Esophagus (tissue), 2 donors: Measurements from ENCODE around the gene GUCY1A2. TPM values are rescaled to one million over a fixed set of nuclear protein-coding genes. Genes with fewer than 3 reads are reported as not detected.
"Not testable (repeated sequence)": the region's sequence is repeated elsewhere in the genome, so short reads cannot be mapped to it uniquely, and the experiment has no call there.

Experiments used
- H3K27ac ChIP-seq, 2 donors: one replicate each; pipeline ENCODE4 v1.5.1; 2013; ENCODE audit warnings: low read depth in 2 of 2, mild to moderate bottlenecking in 2 of 2, inconsistent platforms in 1 of 2, low read length in 1 of 2, moderate library complexity in 1 of 2
- H3K27me3 ChIP-seq, 2 donors: one replicate each; pipeline ENCODE4 v1.6.1; 2013; ENCODE audit warnings: low read length in 2 of 2, control low read depth in 1 of 2, mild to moderate bottlenecking in 1 of 2; ENCODE audit not compliant: insufficient read depth in 2 of 2, control insufficient read depth in 1 of 2
- H3K36me3 ChIP-seq, 2 donors: one replicate each; pipeline ENCODE4 v1.6.1; 2013; ENCODE audit warnings: low read length in 1 of 2; ENCODE audit not compliant: control insufficient read depth in 2 of 2, insufficient read depth in 2 of 2
- H3K4me1 ChIP-seq, 2 donors: one replicate each; pipeline ENCODE4 v1.6.1; 2013; ENCODE audit warnings: low read length in 1 of 2; ENCODE audit not compliant: control insufficient read depth in 2 of 2, insufficient read depth in 2 of 2
- H3K4me3 ChIP-seq, 2 donors: one replicate each; pipeline ENCODE4 v1.5.1; 2013; ENCODE audit warnings: low read length in 2 of 2, mild to moderate bottlenecking in 2 of 2, low read depth in 1 of 2, moderate library complexity in 1 of 2
- H3K9me3 ChIP-seq, 2 donors: one replicate each; pipeline ENCODE4 v1.6.1; 2013; ENCODE audit warnings: mild to moderate bottlenecking in 2 of 2, low read depth in 1 of 2, low read length in 1 of 2, moderate library complexity in 1 of 2; ENCODE audit not compliant: control insufficient read depth in 2 of 2, insufficient read depth in 1 of 2
- WGBS, 2 donors: extraction: QIAGEN DNeasy Blood & Tissue Kit; methylation state at CpG; one replicate each; pipeline ENCODE4 v1.1.7; 2013; 5-methylcytosine and 5-hydroxymethylcytosine counted together
- polyA plus RNA-seq, 2 donors: library from polyadenylated mRNA; stranded (reverse); fragments of 200-250 nt; gene quantifications; one replicate each; pipeline ENCODE4 v1.2.3, GENCODE V29; 2013
- donor health status: healthy with polysubstance abuse.
- donor health status: Bipolar disorder and iron deficiency.

GUCY1A2 gene
- polyA plus RNA-seq, 2 donors = 0.04 to 0.07 TPM

DNA sequence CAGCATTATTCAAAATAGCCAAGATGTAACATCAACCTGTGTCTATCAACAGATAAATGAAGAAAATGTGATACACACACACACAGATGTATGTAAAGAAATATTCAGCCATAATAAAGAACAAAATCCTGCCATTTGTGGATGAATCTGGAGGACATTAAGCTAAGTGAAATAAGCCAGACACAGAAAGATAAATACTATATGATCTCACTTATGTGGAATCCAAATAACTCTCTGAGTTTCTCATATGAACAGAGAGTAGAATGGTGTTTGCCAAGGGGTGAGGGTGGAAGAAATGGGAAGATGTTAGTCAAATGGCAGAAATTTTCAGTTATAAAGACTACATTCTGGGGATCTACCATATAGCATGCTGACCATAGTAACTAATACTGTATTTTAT is 224.2 kb downstream of the GUCY1A2 start:
- Histone ChIP-seq H3K4me1 (no peaks in the 10 kb centered on the region), H3K27ac (no peak overlapping the region), H3K36me3 (no peaks in the 10 kb centered on the region), H3K27me3 (no peaks in the 10 kb centered on the region), H3K9me3 (peaks cover 0 to 2% of the 10 kb centered on the region in 2 donors), H3K4me3 (no peak overlapping the region)

DNA sequence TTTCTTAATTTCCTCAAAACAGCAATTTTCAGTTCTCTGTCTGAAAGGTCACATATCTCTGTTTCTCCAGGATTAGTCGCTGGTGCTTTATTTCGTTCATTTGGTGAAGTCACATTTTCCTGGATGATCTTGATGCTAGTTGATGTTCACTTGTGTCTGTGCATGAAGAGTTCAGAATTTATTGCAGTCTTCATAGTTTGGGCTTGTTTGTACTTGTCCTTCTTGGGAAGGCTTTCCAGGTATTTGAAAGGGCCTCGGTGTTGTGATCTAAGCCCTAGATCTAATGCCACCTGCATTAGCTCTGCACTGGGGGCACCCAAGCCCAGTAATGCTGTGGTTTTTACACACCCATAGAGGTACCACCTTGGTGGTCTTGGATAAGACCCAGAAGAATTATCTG is 228.9 kb downstream of the GUCY1A2 start:
- H3K27ac ChIP-seq = no peak overlapping the region
- H3K9me3 ChIP-seq = peaks cover 0 to 2% of the 10 kb centered on the region in 2 donors
- 62 to 72% methylated on average over 3 of the region's 3 CpGs for WGBS, 2 donors
- H3K4me3 ChIP-seq = no peak overlapping the region
- no peaks in the 10 kb centered on the region for H3K36me3 ChIP-seq
- no peaks in the 10 kb centered on the region for H3K4me1 ChIP-seq
- no peaks in the 10 kb centered on the region for H3K27me3 ChIP-seq

DNA sequence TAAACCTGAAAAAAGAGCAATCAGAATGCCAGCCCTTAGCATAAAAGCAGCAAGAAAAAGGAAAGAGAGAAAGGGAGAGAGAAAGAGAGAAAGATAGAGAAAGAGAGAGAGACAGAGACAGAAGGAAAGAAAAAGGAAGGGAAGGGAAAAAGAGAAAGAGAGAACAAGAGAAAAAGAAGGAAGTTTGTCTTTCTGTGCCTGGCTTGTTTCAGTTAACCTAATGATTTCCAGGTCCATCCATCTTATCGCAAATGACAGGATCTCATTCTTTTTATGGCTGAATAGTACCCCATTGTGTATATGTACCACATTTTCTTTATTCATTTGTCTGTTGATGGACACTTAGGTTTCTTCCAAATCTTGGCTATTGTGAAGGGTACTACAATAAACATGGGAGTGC is 230.8 kb downstream of the GUCY1A2 start:
- Histone ChIP-seq H3K27ac (no peak overlapping the region), H3K27me3 (no peaks in the 10 kb centered on the region), H3K9me3 (peaks cover 0 to 2% of the 10 kb centered on the region in 2 donors), H3K4me1 (no peaks in the 10 kb centered on the region), H3K36me3 (no peaks in the 10 kb centered on the region), H3K4me3 (no peak overlapping the region)
- 92 to 100% methylated on average over 1 of the region's 1 CpG for WGBS, 2 donors

DNA sequence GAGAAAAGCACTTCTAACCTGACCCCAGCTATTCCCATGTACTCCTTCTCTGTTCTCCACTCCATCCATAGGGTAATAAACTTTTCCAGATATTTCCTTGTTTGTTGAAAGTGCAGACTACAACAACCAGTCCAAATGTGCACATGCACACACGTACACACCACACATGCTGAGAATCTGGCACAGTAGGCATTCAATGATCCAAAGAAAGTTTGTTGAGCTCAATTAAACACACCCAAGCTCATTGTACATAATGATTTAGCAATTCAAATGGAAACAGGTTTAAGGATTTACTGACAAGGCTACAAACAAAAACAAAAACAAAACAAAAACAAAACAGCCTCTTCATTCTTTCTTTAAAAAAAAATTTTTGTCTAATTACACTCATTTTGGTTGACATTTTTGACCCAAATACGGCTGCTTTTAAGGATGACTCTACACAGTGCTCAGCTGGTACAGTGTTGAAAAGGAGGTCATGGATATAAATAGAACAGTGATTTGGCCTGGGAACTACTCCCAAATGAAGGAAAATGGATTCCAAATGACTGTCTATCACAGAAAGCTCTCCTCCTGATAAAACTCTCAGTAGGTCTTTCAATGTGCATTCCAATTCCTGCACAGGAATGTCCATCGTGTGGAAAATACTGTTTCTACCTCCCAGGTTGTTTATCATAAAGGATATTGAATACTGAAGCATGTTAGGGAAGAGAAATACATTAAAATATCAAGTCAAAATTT is 232.2 kb downstream of the GUCY1A2 start:
- Histone ChIP-seq H3K27ac (no peak overlapping the region), H3K27me3 (no peaks in the 10 kb centered on the region), H3K4me1 (no peaks in the 10 kb centered on the region), H3K36me3 (no peaks in the 10 kb centered on the region), H3K9me3 (peaks cover 0 to 2% of the 10 kb centered on the region in 2 donors), H3K4me3 (no peak overlapping the region)
- whole genome bisulfite sequencing, 2 donors = 60 to 61% methylated on average over 3 of the region's 3 CpGs

DNA sequence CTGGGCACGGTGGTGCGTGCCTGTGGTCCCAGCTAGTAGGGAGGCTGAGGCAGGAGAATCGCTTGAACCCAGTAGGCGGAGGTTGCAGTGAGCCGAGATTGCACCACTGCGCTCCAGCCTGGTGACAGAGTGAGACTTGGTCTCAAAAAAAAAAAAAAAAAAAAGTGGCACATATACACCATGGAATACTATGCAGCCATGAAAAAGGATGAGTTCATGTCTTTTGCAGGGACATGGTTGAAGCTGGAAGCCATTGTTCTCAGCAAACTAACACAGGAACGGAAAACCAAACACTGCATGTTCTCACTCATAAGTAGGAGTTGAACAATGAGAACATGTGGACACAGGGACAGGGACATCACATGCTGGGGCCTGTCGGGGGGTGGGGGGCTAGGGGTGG is 241.0 kb downstream of the GUCY1A2 start:
- not testable (repeated sequence) for H3K27me3 ChIP-seq, H3K36me3 ChIP-seq, H3K4me1 ChIP-seq, H3K27ac ChIP-seq, H3K9me3 ChIP-seq, H3K4me3 ChIP-seq
- WGBS, 2 donors = 94 to 98% methylated on average over 8 of the region's 8 CpGs

DNA sequence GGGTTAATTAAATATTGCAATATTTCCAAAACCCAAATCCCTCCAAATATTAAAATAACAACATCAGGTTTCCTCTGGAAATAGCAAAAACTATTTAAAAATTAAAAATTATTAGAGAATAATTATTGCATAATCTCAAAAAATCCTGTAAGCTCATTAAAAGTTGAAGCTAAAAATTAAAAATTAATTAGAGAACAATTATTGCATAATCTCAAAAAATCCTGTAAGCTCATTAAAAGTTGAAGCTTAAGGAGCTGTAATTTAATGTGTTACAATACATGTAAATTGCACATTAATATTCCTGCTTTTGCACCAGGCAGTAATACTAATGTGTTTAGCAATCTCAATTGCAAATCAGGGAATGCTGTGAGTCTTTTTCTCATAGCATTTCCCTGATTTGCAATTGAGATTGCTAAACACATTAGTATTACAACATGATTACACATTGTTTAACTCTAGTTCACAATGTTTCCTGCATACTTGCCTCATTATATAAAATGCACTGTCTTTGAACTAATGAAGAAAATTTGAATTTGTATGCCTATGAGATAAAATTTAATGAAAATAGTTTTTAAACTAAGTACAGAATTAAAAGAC is 247.7 kb downstream of the GUCY1A2 start:
- Histone ChIP-seq H3K27me3 (no peaks in the 10 kb centered on the region), H3K27ac (no peak overlapping the region), H3K4me1 (no peaks in the 10 kb centered on the region)

DNA sequence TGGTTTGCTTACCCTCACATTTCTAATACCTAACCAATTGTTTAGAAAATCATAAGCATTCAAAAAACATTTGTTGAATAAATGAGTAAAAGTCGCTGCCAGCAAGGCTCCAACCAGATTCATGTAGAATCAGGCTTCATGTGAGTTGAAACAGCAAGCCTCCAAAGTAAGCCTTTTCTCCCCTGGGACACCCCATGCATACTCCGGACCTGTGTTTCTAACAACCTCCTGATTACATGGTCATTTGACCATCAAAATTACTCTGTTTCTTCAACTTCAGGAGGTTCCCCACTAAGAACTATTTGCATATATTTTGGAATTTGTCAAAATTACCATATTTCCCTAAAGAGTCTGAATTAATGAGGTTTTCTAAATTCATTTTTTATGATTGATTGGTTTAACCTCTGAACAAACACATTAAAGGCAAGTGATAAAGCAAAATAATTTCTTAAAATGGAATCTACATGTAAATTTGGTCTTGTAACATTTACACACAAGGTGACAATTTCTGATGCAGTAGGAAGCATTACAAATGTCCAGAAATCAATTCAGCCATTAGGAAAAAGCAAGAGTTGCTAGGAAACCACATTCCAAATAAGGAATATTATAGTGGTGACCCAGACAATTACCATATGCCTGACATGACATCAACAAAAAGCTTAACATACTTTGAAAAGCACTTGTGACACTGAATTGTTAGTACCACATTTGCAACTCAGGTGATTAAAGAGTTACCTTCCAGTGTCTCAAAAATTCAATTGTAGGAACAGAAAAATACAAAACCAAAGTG is 252.6 kb downstream of the GUCY1A2 start:
- Histone ChIP-seq H3K36me3 (no peaks in the 10 kb centered on the region), H3K27me3 (no peaks in the 10 kb centered on the region), H3K27ac (no peak overlapping the region), H3K4me1 (no peaks in the 10 kb centered on the region), H3K9me3 (no peaks in the 10 kb centered on the region), H3K4me3 (no peak overlapping the region)
- 57 to 83% methylated on average over 2 of the region's 2 CpGs for WGBS, 2 donors

More for the DNA sequence above, 247.7 kb downstream of the GUCY1A2 start:
- no peak overlapping the region for H3K4me3 ChIP-seq
- H3K9me3 ChIP-seq = no peaks in the 10 kb centered on the region
- H3K36me3 ChIP-seq = no peaks in the 10 kb centered on the region

DNA sequence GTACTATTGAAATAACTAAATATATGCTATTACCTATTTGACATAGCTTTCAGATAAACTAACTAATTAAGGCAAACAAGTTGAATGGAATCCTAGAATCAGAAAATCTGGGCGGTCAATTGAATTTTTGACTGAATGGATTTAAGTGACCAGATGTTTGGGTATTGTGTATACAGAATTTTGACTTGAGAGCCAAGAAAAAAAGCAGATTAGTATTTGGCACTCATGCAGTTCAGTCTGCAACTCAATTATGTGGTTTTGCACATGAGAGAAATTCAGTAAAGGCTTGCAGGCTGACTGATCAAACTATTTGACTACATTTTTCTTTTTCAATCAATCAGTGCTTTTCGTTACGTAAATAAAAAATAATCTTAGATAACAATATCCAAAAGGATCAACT is 254.8 kb downstream of the GUCY1A2 start:
- H3K27ac ChIP-seq = no peak overlapping the region
- WGBS, 2 donors = 78 to 80% methylated on average over 3 of the region's 3 CpGs
- no peaks in the 10 kb centered on the region for H3K27me3 ChIP-seq

DNA sequence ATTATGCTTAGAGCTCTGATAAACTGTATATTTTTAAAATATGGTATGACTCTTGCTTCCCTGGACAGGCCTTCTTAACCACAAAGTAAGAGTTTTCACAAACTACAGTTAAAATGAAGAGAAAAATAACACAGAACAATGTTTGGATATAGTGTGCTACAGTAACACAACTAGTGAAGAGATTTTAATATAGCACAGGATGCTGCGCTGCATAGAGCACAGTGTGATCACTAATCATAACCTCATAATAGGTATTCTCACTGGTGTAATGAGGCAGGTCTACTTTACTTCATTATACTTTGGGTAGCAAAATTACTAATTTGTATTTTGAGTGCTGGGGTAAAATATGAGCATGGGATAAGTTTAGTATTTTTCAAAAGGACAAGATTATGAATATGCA is 256.5 kb downstream of the GUCY1A2 start:
- no peaks in the 10 kb centered on the region for H3K36me3 ChIP-seq
- WGBS, 2 donors = 91 to 95% methylated on average over 1 of the region's 1 CpG
- no peaks in the 10 kb centered on the region for H3K9me3 ChIP-seq
- H3K4me3 ChIP-seq = no peak overlapping the region
- H3K4me1 ChIP-seq = no peaks in the 10 kb centered on the region
- no peak overlapping the region for H3K27ac ChIP-seq
- H3K27me3 ChIP-seq = no peaks in the 10 kb centered on the region

More for the DNA sequence above, 254.8 kb downstream of the GUCY1A2 start:
- no peak overlapping the region for H3K4me3 ChIP-seq
- H3K9me3 ChIP-seq = no peaks in the 10 kb centered on the region
- H3K36me3 ChIP-seq = no peaks in the 10 kb centered on the region
- H3K4me1 ChIP-seq = no peaks in the 10 kb centered on the region
